ENCODE results near the gene RPL36. TPM values are rescaled to one million over a fixed set of nuclear protein-coding genes. Genes with fewer than 3 reads are reported as not detected.

The RPL36 gene
- total and polyA plus RNA-seq, 2 experiments from 2014 or later, result 895 to 3,204 TPM

DNA sequence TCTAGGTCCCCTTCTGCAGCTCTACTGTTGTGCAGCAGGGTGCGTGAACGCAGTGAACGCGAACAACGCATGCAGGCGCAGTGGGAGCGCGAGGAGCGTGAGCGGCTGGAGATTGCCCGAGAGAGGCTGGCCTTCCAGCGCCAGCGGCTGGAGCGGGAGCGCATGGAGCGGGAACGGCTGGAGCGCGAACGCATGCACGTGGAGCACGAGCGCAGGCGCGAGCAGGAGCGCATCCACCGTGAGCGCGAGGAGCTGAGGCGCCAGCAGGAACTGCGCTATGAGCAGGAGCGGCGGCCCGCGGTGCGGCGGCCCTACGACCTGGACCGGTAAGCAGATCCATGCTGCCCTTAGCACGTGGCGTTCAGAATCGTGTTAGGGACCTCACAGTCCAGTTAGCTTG is 28.6 kb upstream of the RPL36 start:
- Mint-ChIP-seq H3K4me3 (no peak overlapping the region), H3K27ac (no peak overlapping the region; the same call in 1 of the 2 replicates), H3K9me3 (no peaks in the 10 kb centered on the region), H3K36me3 (ENCODE audit: low read depth) (peaks cover 94% of the 10 kb centered on the region), H3K27me3 (ENCODE audit: insufficient read depth, low read depth, poor library complexity) (peaks cover 4% of the 10 kb centered on the region), H3K4me1 (peaks cover 4% of the 10 kb centered on the region; the same call in 2 of the 3 replicates)
- peaks cover 15% of the 10 kb centered on the region for H3F3A ChIP-seq (replicated peaks; ENCODE audit: low read depth)
- peaks cover 60% of the 10 kb centered on the region for H3K36me3 ChIP-seq (ENCODE audit: insufficient read depth)
- TF ChIP-seq, protein P1, sequence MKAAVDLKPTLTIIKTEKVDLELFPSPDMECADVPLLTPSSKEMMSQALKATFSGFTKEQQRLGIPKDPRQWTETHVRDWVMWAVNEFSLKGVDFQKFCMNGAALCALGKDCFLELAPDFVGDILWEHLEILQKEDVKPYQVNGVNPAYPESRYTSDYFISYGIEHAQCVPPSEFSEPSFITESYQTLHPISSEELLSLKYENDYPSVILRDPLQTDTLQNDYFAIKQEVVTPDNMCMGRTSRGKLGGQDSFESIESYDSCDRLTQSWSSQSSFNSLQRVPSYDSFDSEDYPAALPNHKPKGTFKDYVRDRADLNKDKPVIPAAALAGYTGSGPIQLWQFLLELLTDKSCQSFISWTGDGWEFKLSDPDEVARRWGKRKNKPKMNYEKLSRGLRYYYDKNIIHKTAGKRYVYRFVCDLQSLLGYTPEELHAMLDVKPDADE (IDR thresholded peaks at IDR 0.05), result no peak
- TF ChIP-seq EZH2 (IDR thresholded peaks at IDR 0.05; ENCODE audit: low read depth, unreplicated experiment) (no peak), POLR2AphosphoS5 (IDR thresholded peaks at IDR 0.05; ENCODE audit: low read depth) (no peak), ZNF331 (CRISPR knock-in tag; IDR thresholded peaks at IDR 0.05; ENCODE audit: low read depth) (no peak), CREB1 (CRISPR knock-in tag; IDR thresholded peaks at IDR 0.05; ENCODE audit: low read depth) (no peak), EZH2phosphoT487 (IDR thresholded peaks at IDR 0.05; ENCODE audit: unreplicated experiment) (no peak), NANOG (IDR thresholded peaks at IDR 0.05; ENCODE audit: borderline replicate concordance) (no peak), ZNF114 (CRISPR knock-in tag; IDR thresholded peaks at IDR 0.05) (no peak), STAT1 (IDR thresholded peaks at IDR 0.05; ENCODE audit: unreplicated experiment) (no peak), JUNB (IDR thresholded peaks at IDR 0.05; ENCODE audit: unreplicated experiment) (no peak)
- TF ChIP-seq, protein P2, sequence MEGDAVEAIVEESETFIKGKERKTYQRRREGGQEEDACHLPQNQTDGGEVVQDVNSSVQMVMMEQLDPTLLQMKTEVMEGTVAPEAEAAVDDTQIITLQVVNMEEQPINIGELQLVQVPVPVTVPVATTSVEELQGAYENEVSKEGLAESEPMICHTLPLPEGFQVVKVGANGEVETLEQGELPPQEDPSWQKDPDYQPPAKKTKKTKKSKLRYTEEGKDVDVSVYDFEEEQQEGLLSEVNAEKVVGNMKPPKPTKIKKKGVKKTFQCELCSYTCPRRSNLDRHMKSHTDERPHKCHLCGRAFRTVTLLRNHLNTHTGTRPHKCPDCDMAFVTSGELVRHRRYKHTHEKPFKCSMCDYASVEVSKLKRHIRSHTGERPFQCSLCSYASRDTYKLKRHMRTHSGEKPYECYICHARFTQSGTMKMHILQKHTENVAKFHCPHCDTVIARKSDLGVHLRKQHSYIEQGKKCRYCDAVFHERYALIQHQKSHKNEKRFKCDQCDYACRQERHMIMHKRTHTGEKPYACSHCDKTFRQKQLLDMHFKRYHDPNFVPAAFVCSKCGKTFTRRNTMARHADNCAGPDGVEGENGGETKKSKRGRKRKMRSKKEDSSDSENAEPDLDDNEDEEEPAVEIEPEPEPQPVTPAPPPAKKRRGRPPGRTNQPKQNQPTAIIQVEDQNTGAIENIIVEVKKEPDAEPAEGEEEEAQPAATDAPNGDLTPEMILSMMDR (conservative IDR thresholded peaks at IDR 0.05; ENCODE audit: low read depth in 2 of 2), result no peak
- TF ChIP-seq, protein P3, sequence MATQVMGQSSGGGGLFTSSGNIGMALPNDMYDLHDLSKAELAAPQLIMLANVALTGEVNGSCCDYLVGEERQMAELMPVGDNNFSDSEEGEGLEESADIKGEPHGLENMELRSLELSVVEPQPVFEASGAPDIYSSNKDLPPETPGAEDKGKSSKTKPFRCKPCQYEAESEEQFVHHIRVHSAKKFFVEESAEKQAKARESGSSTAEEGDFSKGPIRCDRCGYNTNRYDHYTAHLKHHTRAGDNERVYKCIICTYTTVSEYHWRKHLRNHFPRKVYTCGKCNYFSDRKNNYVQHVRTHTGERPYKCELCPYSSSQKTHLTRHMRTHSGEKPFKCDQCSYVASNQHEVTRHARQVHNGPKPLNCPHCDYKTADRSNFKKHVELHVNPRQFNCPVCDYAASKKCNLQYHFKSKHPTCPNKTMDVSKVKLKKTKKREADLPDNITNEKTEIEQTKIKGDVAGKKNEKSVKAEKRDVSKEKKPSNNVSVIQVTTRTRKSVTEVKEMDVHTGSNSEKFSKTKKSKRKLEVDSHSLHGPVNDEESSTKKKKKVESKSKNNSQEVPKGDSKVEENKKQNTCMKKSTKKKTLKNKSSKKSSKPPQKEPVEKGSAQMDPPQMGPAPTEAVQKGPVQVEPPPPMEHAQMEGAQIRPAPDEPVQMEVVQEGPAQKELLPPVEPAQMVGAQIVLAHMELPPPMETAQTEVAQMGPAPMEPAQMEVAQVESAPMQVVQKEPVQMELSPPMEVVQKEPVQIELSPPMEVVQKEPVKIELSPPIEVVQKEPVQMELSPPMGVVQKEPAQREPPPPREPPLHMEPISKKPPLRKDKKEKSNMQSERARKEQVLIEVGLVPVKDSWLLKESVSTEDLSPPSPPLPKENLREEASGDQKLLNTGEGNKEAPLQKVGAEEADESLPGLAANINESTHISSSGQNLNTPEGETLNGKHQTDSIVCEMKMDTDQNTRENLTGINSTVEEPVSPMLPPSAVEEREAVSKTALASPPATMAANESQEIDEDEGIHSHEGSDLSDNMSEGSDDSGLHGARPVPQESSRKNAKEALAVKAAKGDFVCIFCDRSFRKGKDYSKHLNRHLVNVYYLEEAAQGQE (IDR thresholded peaks at IDR 0.05; ENCODE audit: unreplicated experiment), result no peak
- TF ChIP-seq, protein P4, sequence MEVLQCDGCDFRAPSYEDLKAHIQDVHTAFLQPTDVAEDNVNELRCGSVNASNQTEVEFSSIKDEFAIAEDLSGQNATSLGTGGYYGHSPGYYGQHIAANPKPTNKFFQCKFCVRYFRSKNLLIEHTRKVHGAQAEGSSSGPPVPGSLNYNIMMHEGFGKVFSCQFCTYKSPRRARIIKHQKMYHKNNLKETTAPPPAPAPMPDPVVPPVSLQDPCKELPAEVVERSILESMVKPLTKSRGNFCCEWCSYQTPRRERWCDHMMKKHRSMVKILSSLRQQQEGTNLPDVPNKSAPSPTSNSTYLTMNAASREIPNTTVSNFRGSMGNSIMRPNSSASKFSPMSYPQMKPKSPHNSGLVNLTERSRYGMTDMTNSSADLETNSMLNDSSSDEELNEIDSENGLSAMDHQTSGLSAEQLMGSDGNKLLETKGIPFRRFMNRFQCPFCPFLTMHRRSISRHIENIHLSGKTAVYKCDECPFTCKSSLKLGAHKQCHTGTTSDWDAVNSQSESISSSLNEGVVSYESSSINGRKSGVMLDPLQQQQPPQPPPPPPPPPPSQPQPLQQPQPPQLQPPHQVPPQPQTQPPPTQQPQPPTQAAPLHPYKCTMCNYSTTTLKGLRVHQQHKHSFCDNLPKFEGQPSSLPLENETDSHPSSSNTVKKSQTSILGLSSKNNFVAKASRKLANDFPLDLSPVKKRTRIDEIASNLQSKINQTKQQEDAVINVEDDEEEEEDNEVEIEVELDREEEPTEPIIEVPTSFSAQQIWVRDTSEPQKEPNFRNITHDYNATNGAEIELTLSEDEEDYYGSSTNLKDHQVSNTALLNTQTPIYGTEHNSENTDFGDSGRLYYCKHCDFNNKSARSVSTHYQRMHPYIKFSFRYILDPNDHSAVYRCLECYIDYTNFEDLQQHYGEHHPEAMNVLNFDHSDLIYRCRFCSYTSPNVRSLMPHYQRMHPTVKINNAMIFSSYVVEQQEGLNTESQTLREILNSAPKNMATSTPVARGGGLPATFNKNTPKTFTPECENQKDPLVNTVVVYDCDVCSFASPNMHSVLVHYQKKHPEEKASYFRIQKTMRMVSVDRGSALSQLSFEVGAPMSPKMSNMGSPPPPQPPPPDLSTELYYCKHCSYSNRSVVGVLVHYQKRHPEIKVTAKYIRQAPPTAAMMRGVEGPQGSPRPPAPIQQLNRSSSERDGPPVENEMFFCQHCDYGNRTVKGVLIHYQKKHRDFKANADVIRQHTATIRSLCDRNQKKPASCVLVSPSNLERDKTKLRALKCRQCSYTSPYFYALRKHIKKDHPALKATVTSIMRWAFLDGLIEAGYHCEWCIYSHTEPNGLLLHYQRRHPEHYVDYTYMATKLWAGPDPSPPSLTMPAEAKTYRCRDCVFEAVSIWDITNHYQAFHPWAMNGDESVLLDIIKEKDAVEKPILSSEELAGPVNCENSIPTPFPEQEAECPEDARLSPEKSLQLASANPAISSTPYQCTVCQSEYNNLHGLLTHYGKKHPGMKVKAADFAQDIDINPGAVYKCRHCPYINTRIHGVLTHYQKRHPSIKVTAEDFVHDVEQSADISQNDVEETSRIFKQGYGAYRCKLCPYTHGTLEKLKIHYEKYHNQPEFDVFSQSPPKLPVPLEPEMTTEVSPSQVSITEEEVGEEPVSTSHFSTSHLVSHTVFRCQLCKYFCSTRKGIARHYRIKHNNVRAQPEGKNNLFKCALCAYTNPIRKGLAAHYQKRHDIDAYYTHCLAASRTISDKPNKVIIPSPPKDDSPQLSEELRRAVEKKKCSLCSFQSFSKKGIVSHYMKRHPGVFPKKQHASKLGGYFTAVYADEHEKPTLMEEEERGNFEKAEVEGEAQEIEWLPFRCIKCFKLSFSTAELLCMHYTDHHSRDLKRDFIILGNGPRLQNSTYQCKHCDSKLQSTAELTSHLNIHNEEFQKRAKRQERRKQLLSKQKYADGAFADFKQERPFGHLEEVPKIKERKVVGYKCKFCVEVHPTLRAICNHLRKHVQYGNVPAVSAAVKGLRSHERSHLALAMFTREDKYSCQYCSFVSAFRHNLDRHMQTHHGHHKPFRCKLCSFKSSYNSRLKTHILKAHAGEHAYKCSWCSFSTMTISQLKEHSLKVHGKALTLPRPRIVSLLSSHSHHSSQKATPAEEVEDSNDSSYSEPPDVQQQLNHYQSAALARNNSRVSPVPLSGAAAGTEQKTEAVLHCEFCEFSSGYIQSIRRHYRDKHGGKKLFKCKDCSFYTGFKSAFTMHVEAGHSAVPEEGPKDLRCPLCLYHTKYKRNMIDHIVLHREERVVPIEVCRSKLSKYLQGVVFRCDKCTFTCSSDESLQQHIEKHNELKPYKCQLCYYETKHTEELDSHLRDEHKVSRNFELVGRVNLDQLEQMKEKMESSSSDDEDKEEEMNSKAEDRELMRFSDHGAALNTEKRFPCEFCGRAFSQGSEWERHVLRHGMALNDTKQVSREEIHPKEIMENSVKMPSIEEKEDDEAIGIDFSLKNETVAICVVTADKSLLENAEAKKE (CRISPR knock-in tag; IDR thresholded peaks at IDR 0.05), result no peak
- ATAC-seq (no peak), DNase-seq (ENCODE audit: low spot score) (no peak)
- H3K4me2 ChIP-seq, result no peak overlapping the region
- no peak overlapping the region for H2AFZ ChIP-seq
- no peaks in the 10 kb centered on the region for H3K4me1 ChIP-seq (ENCODE audit: insufficient read depth)
- no peaks in the 10 kb centered on the region for H3K27me3 ChIP-seq (ENCODE audit: insufficient read depth)
- H4K20me1 ChIP-seq (replicated peaks; ENCODE audit: insufficient read depth), result peaks cover 22% of the 10 kb centered on the region
- H3K4me3 ChIP-seq, result no peak overlapping the region
- no peaks in the 10 kb centered on the region for H3K9me2 ChIP-seq (ENCODE audit: insufficient read depth)
- H3K79me2 ChIP-seq (replicated peaks; ENCODE audit: insufficient read depth), result no peaks in the 10 kb centered on the region; the same call in 1 of the 2 replicates
- H3K27ac ChIP-seq (ENCODE audit: low read depth), result no peak overlapping the region
